GM18861 (cell line): Measurements from ENCODE around the gene ZNF236.
"Not testable (repeated sequence)": the region's sequence is repeated elsewhere in the genome, so short reads cannot be mapped to it uniquely, and the experiment has no call there.

Experiments used
- ATAC-seq: cut with Tn5 transposase; IDR thresholded peaks from one replicate; pipeline ENCODE4 v1.9.1; 2021; ENCODE audit not compliant: unreplicated experiment

ZNF236 gene

DNA sequence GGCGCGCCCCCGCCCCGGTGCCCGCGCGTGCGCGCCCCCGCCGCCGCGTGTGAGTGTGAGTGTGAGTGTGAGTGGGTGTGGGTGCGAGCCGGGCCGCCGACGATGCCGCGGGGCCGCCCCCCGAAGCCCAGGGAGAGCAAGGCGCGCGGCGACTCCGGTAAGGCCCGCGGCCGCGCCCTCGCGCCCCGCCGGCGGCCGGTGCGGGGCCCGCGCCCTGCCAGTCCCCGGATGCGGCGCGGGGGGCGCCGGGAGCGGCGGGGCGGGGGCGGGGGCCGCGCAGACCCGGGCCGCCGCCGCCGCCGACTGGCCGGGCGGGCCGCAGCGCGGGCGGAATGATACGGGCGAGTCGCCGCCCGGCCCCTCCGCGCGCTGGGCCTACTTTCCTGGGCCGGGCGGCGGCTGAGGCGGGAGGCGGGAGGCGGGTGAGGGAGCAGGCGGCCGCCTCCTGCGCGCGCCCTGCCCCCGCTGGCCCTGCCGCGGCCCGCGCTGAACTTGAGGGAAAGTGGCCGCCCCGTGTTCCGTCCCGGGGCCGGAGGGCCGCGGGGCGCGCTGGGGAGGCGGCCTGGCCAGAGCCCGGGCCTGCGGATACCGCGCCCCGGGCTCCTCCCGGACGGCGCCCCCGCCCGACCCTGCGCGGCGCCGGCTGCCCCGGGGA, at the start of gene ZNF236:
Gene ZNF236, plus strand, starts transcription at position 52 of the 655 bp plus-strand sequence. Its CDS starts 51 bp downstream, at position 103.
- ATAC-seq = peak; percentile 29

DNA sequence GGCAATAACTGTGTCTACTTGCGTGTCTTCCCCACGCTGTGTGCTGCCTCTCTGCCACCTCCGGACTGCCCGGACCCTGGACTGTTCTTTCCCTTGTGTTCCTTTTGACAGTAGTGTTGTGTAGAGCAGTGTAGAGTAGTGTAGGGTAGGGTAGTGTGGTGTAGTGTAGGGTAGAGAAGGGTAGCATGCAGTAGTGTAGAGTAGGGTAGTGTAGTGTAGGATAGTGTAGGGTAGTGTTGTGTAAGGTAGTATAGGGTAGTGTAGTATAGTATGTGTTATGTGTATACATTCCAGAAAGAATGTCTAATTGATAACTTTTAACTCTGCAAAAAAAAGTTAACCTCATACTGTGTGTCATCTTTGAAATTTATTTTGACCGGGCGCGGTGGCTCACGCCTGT, 49.7 kb upstream of the ZNF236 start:
- ATAC-seq = no peak

DNA sequence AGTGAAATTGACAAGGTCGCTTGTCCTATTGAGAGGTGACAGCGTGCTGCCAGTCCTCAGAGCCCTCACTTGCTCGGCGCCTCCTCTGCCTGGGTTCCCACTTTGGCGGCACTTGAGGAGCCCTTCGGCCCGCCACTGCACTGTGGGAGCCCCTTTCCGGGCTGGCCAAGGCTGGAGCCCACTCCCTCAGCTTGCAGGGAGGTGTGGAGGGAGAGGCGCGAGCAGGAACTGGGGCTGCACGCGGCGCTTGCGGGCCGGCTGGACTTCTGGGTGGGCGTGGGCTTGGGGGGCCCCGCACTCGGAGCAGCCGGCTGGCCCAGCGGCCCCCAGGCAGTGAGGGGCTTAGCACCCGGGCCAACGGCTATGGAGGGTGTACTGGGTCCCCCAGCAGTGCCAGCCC, 45.3 kb upstream of the ZNF236 start:
- ATAC-seq = not testable (repeated sequence)

DNA sequence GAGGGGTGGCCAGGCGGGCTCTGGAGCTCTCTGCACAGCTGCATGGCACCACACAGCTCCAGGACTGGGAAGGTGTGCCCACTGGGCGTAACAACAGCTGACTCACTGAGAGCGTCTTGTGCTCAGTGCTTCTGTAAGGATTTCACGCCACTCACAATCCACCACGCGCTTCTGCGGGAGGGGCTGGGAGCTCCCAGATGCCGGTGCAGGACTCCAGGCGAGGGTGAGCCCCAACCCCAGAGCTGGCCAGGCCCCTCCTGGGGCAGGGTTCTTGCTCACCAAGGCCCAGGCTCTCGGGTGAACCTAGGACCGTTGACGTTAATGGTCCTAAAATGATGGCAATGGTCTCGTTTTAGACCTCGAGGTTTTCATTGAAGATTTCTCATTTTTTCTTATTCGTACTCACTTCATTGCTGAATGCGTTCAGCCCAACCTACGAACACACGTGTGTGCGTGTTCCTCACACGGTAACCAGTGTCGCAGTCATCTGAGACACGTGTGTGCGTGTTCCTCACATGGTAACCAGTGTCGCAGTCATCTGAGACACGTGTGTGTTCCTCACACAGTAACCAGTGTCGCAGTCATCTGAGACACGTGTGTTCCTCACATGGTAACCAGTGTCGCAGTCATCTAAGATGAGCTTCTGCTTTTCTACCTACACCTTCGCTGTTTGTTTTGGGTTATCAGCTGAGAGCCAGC, 38.4 kb upstream of the ZNF236 start:
- ATAC-seq = no peak

DNA sequence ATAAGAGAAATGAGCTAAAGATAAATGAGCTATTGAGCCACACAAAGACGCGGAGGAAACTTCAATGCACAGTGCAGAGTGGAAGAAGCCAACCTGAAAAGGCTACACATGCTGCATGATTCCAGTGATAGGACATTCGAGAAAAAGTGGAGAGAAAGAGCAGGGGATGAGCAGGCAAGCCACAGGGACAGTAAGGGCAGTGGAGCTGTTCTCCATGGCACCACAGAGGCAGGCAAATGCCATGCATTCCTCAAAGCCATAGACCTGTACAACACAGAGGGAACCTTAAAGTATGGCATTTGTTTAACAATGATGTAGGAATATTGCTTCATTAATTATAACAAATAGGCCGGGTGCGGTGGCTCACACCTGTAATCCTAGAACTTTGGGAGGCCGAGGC, 36.5 kb upstream of the ZNF236 start:
- no peak for ATAC-seq

DNA sequence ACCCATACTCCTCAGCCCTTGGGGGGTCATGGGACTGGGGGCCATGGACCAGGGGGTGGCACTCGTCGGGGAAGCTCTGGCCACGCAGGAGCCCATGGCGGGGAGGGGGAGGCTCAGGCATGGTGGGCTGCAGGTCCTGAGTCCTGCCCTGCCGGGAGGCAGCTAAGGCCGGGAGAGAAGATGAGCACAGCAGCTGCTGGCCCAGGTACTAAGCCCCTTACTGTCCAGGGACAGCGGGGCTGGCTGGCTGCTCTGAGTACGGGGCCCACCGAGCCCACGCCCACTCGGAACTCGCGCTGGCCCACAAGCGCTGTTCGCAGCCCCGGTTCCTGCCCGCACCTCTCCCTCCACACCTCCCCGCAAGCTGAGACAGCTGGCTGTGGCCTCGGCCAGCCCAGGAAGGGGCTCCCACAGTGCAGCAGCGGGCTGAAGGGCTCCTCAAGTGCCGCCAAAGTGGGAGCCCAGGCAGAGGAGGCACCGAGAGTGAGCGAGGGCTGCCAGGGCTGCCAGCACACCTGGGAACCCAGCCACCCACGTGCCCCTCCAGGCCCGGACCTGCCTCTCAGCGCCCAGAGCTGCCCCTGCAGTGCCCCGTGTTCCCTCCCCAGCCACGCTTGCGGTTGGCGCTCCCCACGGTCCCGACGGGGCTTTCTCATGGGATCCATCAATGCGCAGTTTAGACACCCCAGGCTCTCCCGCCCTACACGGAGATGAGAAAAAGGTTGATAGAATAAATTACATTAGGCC, 33.6 kb upstream of the ZNF236 start:
- ATAC-seq = no peak

DNA sequence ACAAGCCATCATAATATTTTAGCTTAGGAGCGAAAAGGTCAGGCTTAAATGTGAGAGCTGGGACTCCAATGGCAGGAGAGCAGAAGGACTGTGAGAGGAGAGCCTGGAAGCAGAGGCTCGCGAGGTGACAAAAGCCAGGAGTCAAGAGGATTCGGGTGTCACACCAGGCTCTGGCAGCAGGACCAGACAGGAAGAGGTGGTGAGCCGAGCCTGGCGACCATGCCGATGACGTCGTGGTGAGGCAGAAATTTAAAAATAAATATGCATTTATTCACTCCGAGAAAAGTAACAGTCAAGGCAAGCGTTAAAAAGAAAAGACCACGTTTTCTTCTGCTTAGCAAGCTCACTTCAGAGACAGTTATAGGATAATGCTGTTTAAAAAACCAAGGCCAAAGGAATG, 31.3 kb upstream of the ZNF236 start:
- no peak for ATAC-seq

DNA sequence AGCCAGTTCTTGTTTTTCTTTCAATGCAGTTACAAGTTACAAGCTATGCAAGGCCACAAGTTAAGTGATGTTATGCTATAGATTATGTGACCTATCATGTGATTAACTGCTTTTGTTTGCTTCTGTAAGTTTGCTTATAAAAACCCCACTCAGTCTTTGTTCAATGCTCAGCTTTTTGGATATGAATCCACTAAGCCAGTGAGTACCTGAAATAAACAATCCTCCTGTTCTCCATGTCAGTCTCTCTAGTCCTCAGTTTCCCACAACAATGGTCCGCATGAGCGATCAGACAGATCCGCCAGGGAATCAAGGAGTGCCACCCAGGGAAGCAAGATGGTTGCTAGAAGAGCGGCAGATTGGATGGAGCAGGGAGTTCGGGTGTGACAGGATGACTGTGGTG, 30.7 kb upstream of the ZNF236 start:
- ATAC-seq = no peak

DNA sequence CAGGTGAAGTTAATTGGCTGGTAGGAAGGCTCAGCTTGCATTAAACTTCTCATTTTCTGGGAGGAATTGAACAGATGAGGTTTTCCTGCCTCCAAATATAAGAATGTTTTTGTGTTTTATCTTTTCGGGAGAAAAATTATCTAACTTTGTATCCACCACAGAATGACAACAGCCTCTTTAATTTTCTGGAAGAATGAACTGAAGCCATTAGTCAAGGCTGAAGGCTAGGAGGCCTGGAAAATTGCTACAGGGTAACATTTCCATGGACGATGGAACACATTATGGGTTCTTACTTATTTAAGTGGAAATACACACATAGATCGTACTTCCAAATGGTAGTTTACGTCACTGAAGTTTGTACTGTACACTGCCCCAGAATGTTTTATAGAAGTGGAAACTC, 28.0 kb upstream of the ZNF236 start:
- ATAC-seq = no peak

DNA sequence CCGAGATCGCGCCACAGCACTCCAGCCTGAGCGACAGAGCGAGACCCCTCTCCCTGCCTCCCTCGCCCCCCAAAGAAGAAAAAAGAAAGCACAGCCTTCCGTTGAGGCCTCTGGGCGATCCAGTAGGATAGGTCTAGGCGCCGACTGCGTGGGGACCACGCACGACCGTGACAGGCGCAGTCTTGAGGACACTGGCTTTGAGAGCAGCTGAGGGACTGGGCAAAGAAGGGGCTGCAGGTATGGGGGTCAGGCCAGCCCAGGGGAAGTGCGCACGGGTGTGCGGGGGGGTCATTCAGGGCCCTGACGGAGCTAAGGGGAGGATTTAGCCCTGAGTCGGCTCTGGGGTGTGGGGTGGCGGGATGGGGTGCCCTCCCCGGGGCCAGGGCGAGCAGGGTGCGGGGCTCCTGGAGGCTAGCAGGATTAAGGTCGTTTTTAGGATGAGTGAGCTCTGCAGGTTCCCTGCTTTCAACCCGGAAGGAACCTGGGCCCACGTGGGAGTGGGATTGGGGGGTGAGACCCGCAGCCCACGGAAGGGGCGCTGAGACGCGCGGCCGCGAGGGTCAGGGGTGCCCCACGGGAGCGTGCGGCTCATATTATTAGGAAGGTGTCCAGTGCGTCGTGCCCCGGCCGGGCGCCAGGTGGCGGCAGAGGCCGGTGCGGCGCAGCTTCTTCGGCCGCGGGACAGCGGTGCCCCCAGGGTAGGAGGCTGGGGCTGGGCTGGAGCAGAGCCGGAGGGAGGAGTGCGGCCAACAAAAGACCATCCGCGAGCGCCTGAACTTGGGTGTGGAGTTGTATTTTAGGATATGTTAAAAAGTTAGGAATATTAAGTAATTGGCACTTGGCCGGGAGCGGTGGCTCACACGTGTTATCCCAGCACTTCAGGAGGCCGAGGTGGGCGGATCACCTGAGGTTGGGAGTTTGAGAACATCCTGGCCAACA, 20.5 kb upstream of the ZNF236 start:
- peak; percentile 95 for ATAC-seq

DNA sequence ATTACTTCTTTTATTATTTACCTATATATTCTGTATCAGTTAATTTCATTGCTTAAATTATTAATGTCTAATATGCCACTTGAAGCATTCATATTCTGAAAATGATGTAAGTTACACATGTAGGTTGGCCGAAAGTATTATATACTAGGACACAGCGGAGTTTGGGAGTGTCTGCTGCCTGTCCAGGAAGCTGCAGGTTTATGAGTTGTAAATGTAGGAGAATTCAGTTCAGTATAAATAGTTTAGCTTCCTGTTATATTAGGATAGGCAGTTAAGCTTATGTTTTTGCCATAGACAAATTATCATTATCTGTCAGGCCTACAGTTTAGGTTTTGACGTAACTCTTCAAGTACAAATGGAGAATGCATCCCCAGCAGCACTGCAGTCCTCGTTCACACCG, 18.9 kb upstream of the ZNF236 start:
- ATAC-seq = no peak

DNA sequence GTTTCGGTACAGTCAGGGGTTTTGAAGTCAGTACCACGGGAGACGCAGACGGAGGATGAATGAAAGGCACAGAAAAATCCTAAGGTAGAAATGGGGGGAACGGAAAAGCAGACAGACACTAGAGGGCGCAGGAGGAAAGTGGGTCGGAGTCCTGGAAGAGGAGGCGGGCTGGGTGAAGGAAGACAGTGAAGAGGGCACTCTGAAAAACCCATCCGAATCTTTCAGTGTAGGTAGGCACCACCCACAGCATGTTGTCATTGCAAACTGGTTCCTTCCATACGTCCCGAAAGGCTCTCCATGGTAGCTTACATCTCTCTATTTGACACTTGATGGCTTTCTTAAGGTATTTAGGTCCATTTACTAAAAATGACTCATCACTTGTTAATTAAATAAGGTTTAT, 18.5 kb upstream of the ZNF236 start:
- ATAC-seq = peak; percentile 55

DNA sequence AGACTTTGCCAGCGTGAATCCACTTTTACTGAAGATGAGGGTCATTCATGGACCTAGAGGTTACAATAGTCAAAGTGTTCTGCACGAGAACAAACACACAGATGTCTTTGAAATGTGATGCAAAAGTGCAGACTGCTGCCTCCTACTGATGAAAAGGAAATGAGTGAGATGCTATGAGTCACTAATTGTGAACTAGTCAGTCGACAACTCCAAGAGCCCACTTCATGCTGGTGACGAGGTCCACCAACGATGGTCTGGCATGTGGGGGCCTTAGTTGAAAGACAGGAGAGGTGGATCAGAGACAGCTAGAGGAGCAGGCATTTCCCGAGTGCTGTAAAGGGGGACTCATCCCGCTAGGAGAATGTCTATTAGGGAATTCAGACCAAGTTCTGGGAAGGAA, 17.1 kb upstream of the ZNF236 start:
- no peak for ATAC-seq

DNA sequence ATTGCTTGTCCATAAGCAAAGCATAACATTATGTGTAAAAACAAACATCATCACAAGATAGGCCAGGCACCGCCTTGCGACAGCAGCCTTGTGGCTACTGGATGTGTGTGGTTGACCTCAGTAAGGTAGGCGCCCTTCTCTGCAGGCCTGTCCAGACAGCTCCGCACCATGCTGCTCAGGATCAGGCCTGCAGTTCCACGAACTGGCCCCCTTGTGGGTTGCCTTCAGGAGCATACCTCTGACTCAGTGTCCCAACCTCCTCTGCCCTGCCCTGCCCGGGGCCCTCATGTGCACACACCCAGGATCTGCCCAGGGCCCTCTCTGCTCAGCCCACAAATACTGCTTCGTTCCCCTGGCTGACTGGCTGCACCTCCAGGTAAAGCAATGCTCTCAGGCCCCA, 16.1 kb upstream of the ZNF236 start:
- ATAC-seq = no peak

DNA sequence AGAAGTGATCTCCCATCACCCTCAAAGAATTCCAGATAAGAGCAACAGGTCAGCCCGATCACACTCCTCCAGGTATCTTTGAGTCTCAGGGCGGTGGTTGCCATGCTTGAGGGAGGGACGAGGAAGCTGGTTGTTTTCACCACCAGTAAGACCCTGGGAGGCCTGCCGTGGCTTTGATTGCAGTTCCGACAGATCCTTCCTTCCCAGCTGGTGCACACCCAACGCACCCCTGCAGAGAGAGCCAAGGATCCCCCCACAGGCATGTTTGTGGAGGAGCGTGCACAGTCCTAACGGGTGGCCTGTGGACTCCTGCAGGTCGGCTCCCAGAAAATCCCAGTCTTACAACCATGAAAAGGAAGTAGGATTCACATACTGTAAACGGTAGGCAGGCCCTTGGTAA, 13.8 kb upstream of the ZNF236 start:
- no peak for ATAC-seq

DNA sequence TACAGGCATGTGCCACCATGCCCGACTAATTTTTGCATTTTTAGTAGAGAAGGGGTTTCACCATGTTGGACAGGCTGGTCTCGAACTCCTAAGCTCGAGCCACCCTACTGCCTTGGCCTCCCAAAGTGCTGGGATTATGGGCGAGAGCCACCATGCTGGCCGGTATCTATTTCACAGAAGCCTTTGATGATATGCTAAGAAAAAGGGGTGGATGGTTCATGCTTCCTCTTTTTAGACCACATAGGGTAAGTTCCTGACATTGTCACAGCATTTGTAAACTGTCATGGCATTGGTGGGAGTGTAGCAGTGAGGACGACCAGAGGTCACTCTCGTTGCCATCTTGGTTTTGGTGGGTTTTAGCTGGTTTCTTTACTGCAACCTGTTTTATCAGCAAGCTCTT, 10.8 kb upstream of the ZNF236 start:
- ATAC-seq = peak; percentile 69

DNA sequence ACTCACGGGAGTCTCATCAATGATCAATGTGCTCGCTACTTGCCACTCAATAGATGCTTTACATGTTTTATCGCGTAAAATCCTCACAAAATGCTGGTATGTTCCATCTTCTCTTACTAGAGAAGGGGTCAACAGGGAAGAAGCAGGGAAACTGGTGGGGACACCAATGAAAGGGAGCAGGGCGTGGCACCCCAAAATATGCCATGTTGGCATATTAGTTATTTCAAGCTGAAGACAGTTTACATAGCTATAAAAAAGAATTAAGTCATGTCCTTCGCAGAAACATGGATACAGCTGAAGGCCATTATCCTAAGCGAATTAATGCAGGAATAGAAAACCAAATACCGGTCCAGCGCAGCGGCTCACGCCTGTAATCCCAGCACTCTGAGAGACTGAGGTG, 8.1 kb upstream of the ZNF236 start:
- ATAC-seq = no peak

DNA sequence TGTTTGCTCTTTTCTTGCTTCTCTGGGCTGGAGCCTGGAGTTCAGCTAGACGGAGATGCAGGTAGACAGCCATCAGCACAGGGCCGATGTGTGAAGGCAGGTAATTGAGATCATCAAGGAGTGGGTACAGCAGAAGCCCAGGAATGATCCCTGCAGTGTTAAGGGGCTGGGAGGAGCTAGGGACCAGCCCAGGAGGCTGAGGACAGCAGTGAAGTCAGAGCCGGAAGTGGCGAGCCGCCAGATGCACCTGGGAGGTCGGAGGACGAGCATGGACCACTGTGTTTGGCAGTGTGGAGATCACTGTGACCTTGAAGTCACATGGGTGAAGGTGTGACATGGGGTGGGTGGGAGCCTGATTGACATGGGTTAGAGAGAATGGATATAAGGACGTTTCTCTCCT, 6.2 kb upstream of the ZNF236 start:
- no peak for ATAC-seq

DNA sequence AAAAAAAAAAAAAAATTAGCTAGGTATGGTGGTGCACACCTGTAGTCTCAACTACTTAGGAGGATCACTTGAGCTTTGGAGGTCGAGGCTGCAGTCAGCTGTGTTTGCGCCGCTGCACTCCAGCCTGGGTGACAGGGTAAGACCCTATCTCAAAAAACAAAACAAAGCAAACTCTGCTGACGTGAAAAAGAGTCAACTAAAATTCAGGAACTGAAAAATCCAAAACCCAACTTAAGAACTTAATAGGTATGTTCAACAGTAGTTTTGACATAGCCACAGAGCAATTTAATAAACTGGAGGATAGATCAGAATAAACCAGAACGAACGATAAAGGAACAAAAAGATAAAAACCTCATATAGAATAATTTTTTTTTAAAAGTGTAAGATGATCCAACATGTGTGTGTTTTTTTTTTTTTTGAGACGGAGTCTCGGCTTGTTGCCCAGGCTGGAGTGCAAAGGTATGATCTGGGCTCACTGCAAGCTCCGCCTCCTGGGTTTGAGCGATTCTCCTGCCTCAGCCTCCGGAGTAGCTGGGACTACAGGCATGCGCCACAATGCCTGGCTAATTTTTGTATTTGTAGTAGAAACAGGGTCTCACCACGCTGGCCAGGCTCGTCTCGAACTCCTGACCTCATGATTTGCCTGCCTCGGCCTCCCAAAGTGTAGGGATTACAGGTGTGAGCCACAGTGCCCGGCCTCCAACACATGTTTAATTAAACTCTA, 4.3 kb upstream of the ZNF236 start:
- ATAC-seq = no peak

DNA sequence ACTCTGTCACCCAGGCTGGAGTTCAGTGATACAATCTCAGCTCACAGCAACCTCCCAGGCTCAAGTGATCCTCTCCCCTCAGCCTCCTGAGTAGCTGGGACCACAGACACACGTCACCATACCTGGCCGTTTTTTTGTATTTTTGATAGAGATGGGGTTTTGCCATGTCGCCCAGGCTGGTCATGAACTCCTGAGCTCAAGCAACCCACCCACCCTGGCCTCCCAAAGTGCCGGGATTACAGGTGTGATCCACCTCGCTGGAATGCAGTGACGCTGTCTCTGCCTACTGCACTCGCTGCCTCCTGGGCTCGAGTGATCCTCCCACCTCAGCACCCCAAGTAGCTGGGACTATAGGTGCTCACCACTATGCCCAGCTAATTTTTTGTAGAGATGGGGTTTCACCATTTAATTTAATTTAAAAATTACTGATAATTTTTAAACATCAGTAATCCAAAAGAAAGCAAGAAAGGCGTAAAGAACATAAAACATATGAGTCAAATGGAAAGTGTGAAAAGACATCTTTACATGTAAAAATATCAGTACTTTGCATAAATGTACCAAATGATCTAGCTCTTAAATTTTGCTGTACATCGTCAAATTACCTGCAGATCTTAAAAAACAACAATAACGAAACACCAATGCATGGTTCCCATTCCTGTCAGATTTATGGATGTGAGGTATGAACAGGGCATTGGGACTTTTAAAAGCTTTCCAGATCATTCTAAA, 2.8 kb upstream of the ZNF236 start:
- ATAC-seq = no peak
